Ovary (tissue), 9 donors: ENCODE data around the gene TNRC6B. TPM values are rescaled to one million over a fixed set of nuclear protein-coding genes. Genes with fewer than 3 reads are reported as not detected.

Experiments
- DNase-seq, 5 donors: peaks; one replicate each; pipeline ENCODE4 v3.0.0-alpha.2; 2019 to 2020
- H3K27ac ChIP-seq, 2 donors: fragments of 200-600 bp; one replicate each; pipeline versions ENCODE4 v1.5.1 to v1.8.0; 2019 to 2022
- H3K27me3 ChIP-seq: fragments of 200-600 bp; one replicate; pipeline ENCODE4 v1.8.0; 2022
- H3K36me3 ChIP-seq: fragments of 200-600 bp; sonication (generic); one replicate; pipeline ENCODE4 v1.5.1; 2019
- H3K4me1 ChIP-seq: one replicate; pipeline ENCODE4 v1.8.1; 2013; ENCODE audit warnings: mild to moderate bottlenecking, moderate library complexity; ENCODE audit not compliant: insufficient read depth
- H3K4me3 ChIP-seq: fragments of 200-600 bp; sonication (generic); one replicate; pipeline ENCODE4 v1.5.1; 2017
- H3K9me3 ChIP-seq, 2 donors: fragments of 200-600 bp in 1 of 2; sonication (generic) in 1 of 2; one replicate each; pipeline versions ENCODE4 v1.5.1 to v1.8.1; 2013 to 2019; ENCODE audit warnings: mild to moderate bottlenecking in 1 of 2, moderate library complexity in 1 of 2
- EP300 ChIP-seq: sonication (generic); formaldehyde crosslinking; IDR thresholded peaks from one replicate; pipeline ENCODE4 v1.6.1; 2017; ENCODE audit warnings: antibody characterized with exemption
- POLR2A ChIP-seq: fragments of 450-650 bp; IDR thresholded peaks from one replicate; pipeline ENCODE4 v1.6.1; 2017; ENCODE audit warnings: antibody characterized with exemption, mild to moderate bottlenecking, moderate library complexity
- WGBS, 3 donors: extraction: QIAGEN DNeasy Blood & Tissue Kit in 1 of 3; methylation state at CpG; one replicate each; pipeline versions ENCODE4 v1.1.5 to v1.1.7; 2013 to 2017; 5-methylcytosine and 5-hydroxymethylcytosine counted together
- intact Hi-C, 4 donors: fragments of 100-400 bp; cut with DNase I; formaldehyde crosslinking; loops; one replicate each; pipeline versions ENCODE4 v1.11.0 to v1.15.1; 2022 to 2023
- polyA plus RNA-seq, 2 donors: library from polyadenylated mRNA; stranded (reverse); fragments of 200-250 nt in 1 of 2; fragments of 350-450 nt in 1 of 2; fragmentation: Illumina TruSeq in 1 of 2; extraction: RNeasy Lipid Tissue Mini Kit (QIAGEN cat#74804) in 1 of 2; gene quantifications; one replicate each; pipeline ENCODE4 v1.2.3, GENCODE V29; 2013 to 2014
- total RNA-seq, 7 donors: library from RNA; depleted of rRNA in 2 of 7; stranded (reverse); fragments of >200 nt in 2 of 7; fragmentation: NEBNext Ultra II Directional in 3 of 7; extraction: Animal tissue kit (Norgen Biotek cat#: 25700) in 3 of 7; gene quantifications; one replicate each; pipeline versions ENCODE4 v1.1.0 to v1.2.4, GENCODE V29; 2016 to 2023
- TF ChIP-seq, protein P1 (sequence below), 3 donors: fragments of 450-650 bp in 2 of 3; fragments of 200-600 bp in 1 of 3; IDR thresholded peaks; one replicate each; pipeline versions ENCODE4 v1.5.1 to v1.8.0; 2016 to 2022; ENCODE audit warnings: antibody characterized with exemption in 3 of 3, mild to moderate bottlenecking in 1 of 3
- donor health status: DM: no; HTN: no; CAD: no; lungs with moderate emphysema.
- donor health status: DM: no; HTN: no; CAD: no.
- donor health status: Bipolar disorder and iron deficiency.
- donor health status: DM: yes; HTN: yes; CAD: no.
- donor health status: DM: no; HTN: no; CAD: no.
- donor health status: DM: yes; HTN: yes; CAD: no.

Gene TNRC6B
- total and polyA plus RNA-seq, 9 donors, result 9.4 to 52.1 (median 47.5) TPM

DNA sequence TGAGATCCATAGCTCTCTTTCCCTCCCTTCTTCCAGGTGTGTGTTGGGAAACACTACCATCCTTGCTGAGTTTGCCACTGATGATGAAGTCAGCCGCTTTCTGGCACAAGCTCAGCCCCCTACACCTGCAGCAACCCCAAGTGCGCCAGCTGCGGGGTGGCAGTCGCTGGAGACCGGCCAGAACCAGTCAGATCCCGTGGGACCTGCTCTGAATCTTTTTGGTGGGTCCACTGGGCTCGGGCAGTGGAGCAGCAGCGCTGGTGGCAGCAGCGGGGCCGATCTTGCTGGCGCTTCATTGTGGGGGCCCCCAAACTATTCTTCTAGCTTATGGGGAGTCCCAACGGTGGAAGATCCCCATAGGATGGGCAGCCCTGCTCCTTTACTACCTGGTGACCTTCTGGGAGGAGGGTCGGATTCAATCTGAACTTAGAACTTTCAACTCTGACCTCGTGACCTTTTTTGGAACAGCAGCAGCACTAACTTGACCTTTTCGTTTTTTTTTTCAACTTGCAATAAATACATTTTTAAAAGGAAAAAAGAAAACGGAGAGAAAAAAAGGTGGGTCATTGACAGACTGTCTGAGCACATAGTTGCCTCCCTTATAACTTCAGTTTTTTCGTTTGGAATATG lies 145.2 kb downstream of the TNRC6B start:
- no peak overlapping the region for H3K4me3 ChIP-seq
- H3K27ac ChIP-seq, result no peak overlapping the region
- H3K27me3 ChIP-seq, result no peaks in the 10 kb centered on the region
- intact Hi-C loops, result no loop called here
- H3K36me3 ChIP-seq, result no peaks in the 10 kb centered on the region
- peak in 1 of 5 donors; percentile 31 for DNase-seq
- H3K4me1 ChIP-seq, result no peaks in the 10 kb centered on the region
- 89 to 90% (median 89%) methylated on average over 15 to 17 of the region's 17 CpGs for WGBS, 3 donors
- H3K9me3 ChIP-seq, result no peaks in the 10 kb centered on the region
- TF ChIP-seq, protein P1, sequence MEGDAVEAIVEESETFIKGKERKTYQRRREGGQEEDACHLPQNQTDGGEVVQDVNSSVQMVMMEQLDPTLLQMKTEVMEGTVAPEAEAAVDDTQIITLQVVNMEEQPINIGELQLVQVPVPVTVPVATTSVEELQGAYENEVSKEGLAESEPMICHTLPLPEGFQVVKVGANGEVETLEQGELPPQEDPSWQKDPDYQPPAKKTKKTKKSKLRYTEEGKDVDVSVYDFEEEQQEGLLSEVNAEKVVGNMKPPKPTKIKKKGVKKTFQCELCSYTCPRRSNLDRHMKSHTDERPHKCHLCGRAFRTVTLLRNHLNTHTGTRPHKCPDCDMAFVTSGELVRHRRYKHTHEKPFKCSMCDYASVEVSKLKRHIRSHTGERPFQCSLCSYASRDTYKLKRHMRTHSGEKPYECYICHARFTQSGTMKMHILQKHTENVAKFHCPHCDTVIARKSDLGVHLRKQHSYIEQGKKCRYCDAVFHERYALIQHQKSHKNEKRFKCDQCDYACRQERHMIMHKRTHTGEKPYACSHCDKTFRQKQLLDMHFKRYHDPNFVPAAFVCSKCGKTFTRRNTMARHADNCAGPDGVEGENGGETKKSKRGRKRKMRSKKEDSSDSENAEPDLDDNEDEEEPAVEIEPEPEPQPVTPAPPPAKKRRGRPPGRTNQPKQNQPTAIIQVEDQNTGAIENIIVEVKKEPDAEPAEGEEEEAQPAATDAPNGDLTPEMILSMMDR (IDR thresholded peaks at IDR 0.05), result no peak
- TF ChIP-seq POLR2A, result no peak

DNA sequence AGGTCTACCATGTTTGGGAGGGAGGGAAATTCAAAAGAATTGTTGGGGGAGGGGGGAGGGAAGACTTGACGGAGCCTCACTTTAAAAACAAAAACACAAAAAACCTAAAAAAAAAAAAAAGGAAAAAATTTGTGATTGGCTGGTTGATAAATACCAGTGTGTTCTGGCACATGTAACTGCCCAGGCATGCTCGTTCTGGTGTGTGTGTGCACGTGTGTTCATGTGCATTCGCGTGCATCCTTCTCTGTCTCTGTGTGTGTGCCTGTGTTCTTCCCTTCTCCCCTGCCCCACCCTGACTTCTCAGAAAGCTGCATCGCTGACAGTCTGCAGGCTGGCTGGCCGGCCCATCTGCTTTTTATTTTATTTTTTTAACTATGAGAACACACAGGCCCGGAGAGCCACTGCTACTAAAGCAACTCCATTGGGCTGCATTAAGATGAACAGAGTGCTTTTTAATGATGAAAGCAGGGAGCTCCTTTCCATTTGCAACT lies 146.0 kb downstream of the TNRC6B start:
- Histone ChIP-seq H3K36me3 (no peaks in the 10 kb centered on the region), H3K27ac (no peak overlapping the region), H3K9me3 (no peaks in the 10 kb centered on the region), H3K4me1 (no peaks in the 10 kb centered on the region), H3K4me3 (no peak overlapping the region), H3K27me3 (no peaks in the 10 kb centered on the region)
- no peak for DNase-seq
- WGBS, 3 donors, result 34 to 50% (median 45%) methylated on average over 8 of the region's 8 CpGs
- intact Hi-C loops, result no loop called here
- TF ChIP-seq, protein P1 (IDR thresholded peaks at IDR 0.05), result no peak
- TF ChIP-seq EP300, result no peak

DNA sequence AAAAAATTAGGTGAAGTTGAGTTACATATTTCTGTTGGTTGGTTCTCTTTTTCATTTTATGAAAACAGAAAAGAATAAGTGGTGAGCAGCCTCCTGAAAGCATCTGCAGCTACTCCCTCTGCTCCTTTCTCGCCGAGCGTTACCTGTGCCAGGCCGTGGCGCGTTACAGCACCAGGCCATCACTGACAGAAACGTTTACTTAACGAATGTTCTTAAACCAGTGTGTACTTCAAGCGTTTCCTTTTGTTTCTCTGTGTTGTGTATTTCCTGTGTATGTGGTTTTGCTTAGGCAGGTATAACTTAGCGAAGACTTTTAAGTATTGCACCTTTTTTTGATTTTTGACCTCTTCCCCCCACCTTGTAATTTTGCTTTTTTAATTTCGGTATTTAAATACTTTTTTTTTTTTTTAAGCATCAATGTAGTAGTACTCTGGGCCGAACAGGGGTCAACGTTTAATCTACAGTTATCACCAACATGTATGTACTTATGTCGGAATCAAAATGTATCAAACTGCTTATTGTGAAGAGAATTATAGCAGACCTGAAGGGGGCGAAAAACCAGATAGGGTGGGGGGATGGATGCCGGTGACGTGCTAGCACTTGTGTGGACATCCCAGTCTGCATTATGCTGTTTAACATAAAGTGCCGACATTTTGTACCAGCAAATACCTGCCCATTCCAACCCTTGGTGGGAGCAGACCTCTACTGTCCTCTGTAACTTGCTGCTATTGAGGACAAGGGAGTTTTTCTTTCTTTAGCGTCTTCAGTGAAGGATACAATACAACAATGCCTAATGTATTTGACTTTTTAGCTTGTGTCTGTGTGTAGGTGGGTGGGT lies 147.0 kb downstream of the TNRC6B start:
- TF ChIP-seq, protein P1 (IDR thresholded peaks at IDR 0.05), result no peak
- no peak for TF ChIP-seq POLR2A
- no peak for TF ChIP-seq EP300
- Histone ChIP-seq H3K27ac (no peak overlapping the region), H3K36me3 (no peaks in the 10 kb centered on the region), H3K9me3 (no peaks in the 10 kb centered on the region), H3K4me3 (no peak overlapping the region), H3K27me3 (no peaks in the 10 kb centered on the region), H3K4me1 (no peaks in the 10 kb centered on the region)
- 83 to 89% (median 88%) methylated on average over 19 of the region's 19 CpGs for WGBS, 3 donors
- DNase-seq, result no peak
- intact Hi-C loops, result no loop called here

DNA sequence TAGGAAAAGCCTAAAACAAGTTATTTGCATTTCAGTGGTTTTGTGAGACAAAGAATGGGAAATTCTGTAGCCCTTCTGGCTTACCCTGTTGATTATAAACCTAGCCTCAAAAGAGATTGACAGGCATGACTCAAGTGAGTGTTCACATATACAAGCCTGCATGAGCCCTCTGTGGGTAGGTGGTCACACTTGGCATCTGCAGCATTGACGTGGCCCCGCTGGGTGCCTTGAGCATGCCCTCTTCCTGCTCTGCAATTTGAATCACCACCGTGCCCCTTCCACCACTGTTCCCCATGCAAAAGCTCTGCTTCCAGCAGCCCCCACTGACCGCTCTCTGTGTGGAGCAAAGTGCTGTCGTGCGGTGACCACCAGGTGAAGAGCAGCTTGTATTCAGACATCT lies 147.6 kb downstream of the TNRC6B start:
- Histone ChIP-seq H3K36me3 (no peaks in the 10 kb centered on the region), H3K4me3 (no peak overlapping the region), H3K27ac (no peak overlapping the region), H3K9me3 (no peaks in the 10 kb centered on the region), H3K27me3 (no peaks in the 10 kb centered on the region), H3K4me1 (no peaks in the 10 kb centered on the region)
- TF ChIP-seq, protein P1 (IDR thresholded peaks at IDR 0.05), result no peak
- TF ChIP-seq EP300 (no peak), POLR2A (no peak)
- intact Hi-C loops, result no loop called here
- no peak for DNase-seq
- WGBS, 3 donors, result 90 to 93% (median 91%) methylated on average over 6 of the region's 6 CpGs
